Measurements from ENCODE around the gene TRIM41.
A peak's percentile ranks its signal among the peaks of the same experiment; 100 is the strongest.

Gene TRIM41

GRCh38 chr5:181232593-181232992, 9.5 kb downstream of the TRIM41 start:
- DNase-seq (ENCODE audit: low read depth): no peak

- DNase-seq (ENCODE audit: low read depth): no peak
Observed at GRCh38 chr5:181233088-181233800, 10.2 kb downstream of the TRIM41 start.

- no peak for DNase-seq (ENCODE audit: low read depth)
Observed at GRCh38 chr5:181233801-181234454, 10.8 kb downstream of the TRIM41 start.

GRCh38 chr5:181234455-181235306, 11.6 kb downstream of the TRIM41 start:
- DNase-seq (ENCODE audit: low read depth): no peak

GRCh38 chr5:181235323-181235688, 12.2 kb downstream of the TRIM41 start:
- no peak for DNase-seq (ENCODE audit: low read depth)

GRCh38 chr5:181235689-181236366, 12.7 kb downstream of the TRIM41 start:
- DNase-seq (ENCODE audit: low read depth): no peak

GRCh38 chr5:181236471-181236870, 13.4 kb downstream of the TRIM41 start:
- no peak for DNase-seq (ENCODE audit: low read depth)

GRCh38 chr5:181236954-181237641, 14.0 kb downstream of the TRIM41 start:
- no peak for DNase-seq (ENCODE audit: low read depth)

- no peak for DNase-seq (ENCODE audit: low read depth)
Observed at GRCh38 chr5:181237729-181238385, 14.8 kb downstream of the TRIM41 start.

- no peak for DNase-seq (ENCODE audit: low read depth)
Observed at GRCh38 chr5:181239062-181239663, 16.1 kb downstream of the TRIM41 start.

- DNase-seq (ENCODE audit: low read depth): peak; percentile 90
Observed at GRCh38 chr5:181241393-181241975, 18.4 kb downstream of the TRIM41 start.

GRCh38 chr5:181242031-181242451, 19.0 kb downstream of the TRIM41 start:
- DNase-seq (ENCODE audit: low read depth): peak; percentile 57

- DNase-seq (ENCODE audit: low read depth): peak; percentile 29
Observed at GRCh38 chr5:181243018-181243563, 20.0 kb downstream of the TRIM41 start.

GRCh38 chr5:181243564-181244343, 20.7 kb downstream of the TRIM41 start, which contains the start of gene RACK1:
TSS of gene RACK1 (minus strand) at chr5:181243906. CDS start at chr5:181243800, 106 bp downstream.
- peak; percentile 88 for DNase-seq (ENCODE audit: low read depth)

GRCh38 chr5:181245427-181246275, 22.6 kb downstream of the TRIM41 start:
- DNase-seq (ENCODE audit: low read depth): no peak

GRCh38 chr5:181246276-181247049, 23.4 kb downstream of the TRIM41 start:
- peak; percentile 69 for DNase-seq (ENCODE audit: low read depth)

- no peak for DNase-seq (ENCODE audit: low read depth)
Observed at GRCh38 chr5:181248277-181248676, 25.2 kb downstream of the TRIM41 start.
